B cell (primary cell): ENCODE results near the gene PRKAB1. TPM values are rescaled to one million over a fixed set of nuclear protein-coding genes. Genes with fewer than 3 reads are reported as not detected.
"Not testable (repeated sequence)": the region's sequence is repeated elsewhere in the genome, so short reads cannot be mapped to it uniquely, and the experiment has no call there.

Experiments
- ATAC-seq: fragments of 200-7000 bp; cut with Tn5 transposase; one replicate; pipeline ENCODE4 v1.10.0; 2021; ENCODE audit warnings: low read depth, mild to moderate bottlenecking, moderate number of reproducible peaks, moderate library complexity
- CTCF ChIA-PET: fragments of 350-600 bp; sonication (Branson Sonifier 250); formaldehyde crosslinking; loops from one replicate; lab custom pipeline; 2021; ENCODE audit warnings: antibody characterized with exemption, inconsistent platforms; lab: Charles Lee
- POLR2A ChIA-PET: fragments of 350-600 bp; sonication (Branson Sonifier 250); formaldehyde crosslinking; loops from one replicate; lab custom pipeline; 2021; ENCODE audit warnings: antibody characterized with exemption; lab: Charles Lee
- DNase-seq: peaks from one replicate; pipeline ENCODE4 v3.0.0; 2013
- H2AFZ ChIP-seq: 2 replicates; pipeline ENCODE4 v1.6.1; 2012; ENCODE audit warnings: mild to moderate bottlenecking, low read depth, low read length; ENCODE audit not compliant: insufficient read depth, poor library complexity, severe bottlenecking
- H3K27ac ChIP-seq, 2 donors: 1 replicate in 1 of 2; 2 replicates in 1 of 2; pipeline ENCODE4 v1.5.1; 2012 to 2013; ENCODE audit warnings: low read length in 2 of 2, mild to moderate bottlenecking in 2 of 2, moderate library complexity in 1 of 2
- H3K27me3 ChIP-seq, 4 experiments: fragments of 200-600 bp in 1 of 4; sonication (generic) in 1 of 4; replicated peaks in 1 of 4; 1 replicate in 2 of 4; 2 replicates in 2 of 4; pipeline versions ENCODE4 v1.6.1 to v1.7.0; 2013 to 2016; ENCODE audit warnings: low read length in 3 of 4, mild to moderate bottlenecking in 2 of 4, mixed read lengths in 1 of 4, moderate library complexity in 1 of 4; ENCODE audit not compliant: insufficient read depth in 4 of 4, control insufficient read depth in 3 of 4; ENCODE audit errors: control extremely low read depth in 1 of 4
- H3K36me3 ChIP-seq, 2 experiments: replicated peaks in 1 of 2; 1 replicate in 1 of 2; 2 replicates in 1 of 2; pipeline versions ENCODE4 v1.6.1 to v1.7.1; 2013; ENCODE audit warnings: low read length in 1 of 2; ENCODE audit not compliant: insufficient read depth in 2 of 2, control insufficient read depth in 1 of 2; ENCODE audit errors: control extremely low read depth in 1 of 2, extremely low read depth in 1 of 2
- H3K4me1 ChIP-seq, 2 donors: fragments of 200-600 bp in 1 of 2; sonication (generic) in 1 of 2; 1 replicate in 1 of 2; 2 replicates in 1 of 2; pipeline versions ENCODE4 v1.5.1 to v1.6.1; 2013 to 2017; ENCODE audit warnings: low read length in 2 of 2; ENCODE audit not compliant: control insufficient read depth in 2 of 2, insufficient read depth in 2 of 2
- H3K4me2 ChIP-seq: replicated peaks from 2 replicates; pipeline ENCODE3; 2012; ENCODE audit warnings: mild to moderate bottlenecking, low read depth, low read length; ENCODE audit not compliant: poor library complexity, severe bottlenecking
- H3K4me3 ChIP-seq, 5 experiments: fragments of 200-600 bp in 1 of 5; sonication (generic) in 1 of 5; 1 replicate in 3 of 5; 2 replicates in 2 of 5; pipeline versions ENCODE4 v1.5.1 to v1.7.0; 2011 to 2016; ENCODE audit warnings: low read length in 4 of 5, mild to moderate bottlenecking in 4 of 5, low read depth in 2 of 5, control low read depth in 1 of 5, moderate library complexity in 1 of 5; ENCODE audit not compliant: insufficient read depth in 1 of 5; ENCODE audit errors: control extremely low read depth in 1 of 5, extremely low read depth in 1 of 5
- H3K79me2 ChIP-seq: fragments of 200-600 bp; sonication (generic); one replicate; pipeline ENCODE4 v1.6.0; 2016; ENCODE audit warnings: low read length; ENCODE audit not compliant: control insufficient read depth, insufficient read depth
- H3K9ac ChIP-seq: fragments of 200-600 bp; sonication (generic); 2 replicates; pipeline ENCODE4 v1.6.1; 2017; ENCODE audit warnings: mild to moderate bottlenecking, low read length, moderate library complexity
- H3K9me3 ChIP-seq, 3 donors: one replicate each; pipeline versions ENCODE4 v1.6.1 to v1.7.1; 2013; ENCODE audit warnings: low read length in 2 of 3; ENCODE audit not compliant: control insufficient read depth in 2 of 3, insufficient read depth in 1 of 3; ENCODE audit errors: control extremely low read depth in 1 of 3
- H4K20me1 ChIP-seq: 2 replicates; pipeline ENCODE4 v1.6.0; 2012; ENCODE audit warnings: mild to moderate bottlenecking, low read length; ENCODE audit not compliant: insufficient read depth, control insufficient read depth, poor library complexity, severe bottlenecking
- H3K27ac Mint-ChIP-seq: one replicate; pipeline ENCODE4 v1.8.0; 2021; ENCODE audit warnings: mixed read lengths
- H3K27me3 Mint-ChIP-seq: one replicate; pipeline ENCODE4 v1.8.0; 2021; ENCODE audit warnings: mixed read lengths
- H3K4me1 Mint-ChIP-seq: one replicate; pipeline ENCODE4 v1.8.0; 2021; ENCODE audit warnings: mixed read lengths
- H3K4me3 Mint-ChIP-seq: one replicate; pipeline ENCODE4 v1.8.0; 2021; ENCODE audit warnings: mixed read lengths
- H3K9me3 Mint-ChIP-seq: one replicate; pipeline ENCODE4 v1.8.0; 2022; ENCODE audit warnings: mixed read lengths; ENCODE audit not compliant: insufficient read depth
- CTCF ChIP-seq: fragments of 200-600 bp; IDR thresholded peaks from one replicate; pipeline ENCODE4 v1.8.0; 2022; ENCODE audit warnings: antibody characterized with exemption, mild to moderate bottlenecking
- EZH2 ChIP-seq: IDR thresholded peaks from 2 replicates; pipeline ENCODE4 v1.6.1; 2012; ENCODE audit warnings: borderline replicate concordance, low read depth, mild to moderate bottlenecking, moderate library complexity, low read length; ENCODE audit not compliant: insufficient read depth, poor library complexity, severe bottlenecking
- WGBS: methylation state at CpG from one replicate; pipeline ENCODE4 v1.1.5; 2013; ENCODE audit warnings: missing lambda C conversion rate; ENCODE audit not compliant: insufficient coverage; 5-methylcytosine and 5-hydroxymethylcytosine counted together
- intact Hi-C: fragments of 100-400 bp; cut with micrococcal nuclease; formaldehyde crosslinking; loops from one replicate; pipeline ENCODE4 v1.10.0; 2022
- polyA plus RNA-seq: library from polyadenylated mRNA; depleted of rRNA; stranded (reverse); fragments of >200 nt; gene quantifications from 2 replicates; pipeline ENCODE4 v1.2.3, GENCODE V29; 2012
- total RNA-seq, 2 donors: library from RNA; stranded (reverse); fragments of 120-200 nt in 1 of 2; gene quantifications; 1 replicate in 1 of 2; 2 replicates in 1 of 2; pipeline versions ENCODE4 v1.2.3 to v1.2.4, GENCODE V29; 2013 to 2022

The PRKAB1 gene
- total and polyA plus RNA-seq, 2 donors (not counting 1 experiment from before 2014, with no cell fraction given): 36.4 to 56.4 TPM

DNA sequence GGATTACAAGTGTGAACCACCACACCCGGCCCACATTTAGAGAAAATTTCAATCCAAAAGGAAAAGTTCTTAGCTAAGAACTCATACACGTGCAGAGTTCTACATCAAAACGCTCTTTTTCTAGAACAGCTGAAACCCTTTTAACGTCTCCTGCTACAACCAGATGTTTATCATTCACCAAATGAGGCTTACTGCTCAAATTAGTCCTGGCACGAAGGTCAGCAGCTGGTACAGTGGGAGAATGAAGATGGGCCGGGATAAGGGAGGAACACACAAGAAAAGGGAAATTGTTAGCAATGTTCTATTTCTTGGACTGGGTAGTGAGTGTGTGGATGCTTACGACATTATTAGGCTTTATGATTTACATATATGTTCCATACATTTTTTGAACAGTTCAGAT is 37.2 kb downstream of the PRKAB1 start:
- Histone ChIP-seq H3K79me2 (no peaks in the 10 kb centered on the region), H4K20me1 (no peaks in the 10 kb centered on the region), H3K9me3 (no peaks in the 10 kb centered on the region), H3K4me3 (no peak overlapping the region), H3K36me3 (no peaks in the 10 kb centered on the region), H3K4me2 (no peak overlapping the region), H3K9ac (no peak overlapping the region), H3K27me3 (no peaks in the 10 kb centered on the region), H3K27ac (no peak overlapping the region), H2AFZ (no peak overlapping the region), H3K4me1 (no peaks in the 10 kb centered on the region)
- ChIA-PET CTCF (no interaction called here), POLR2A (no interaction called here)
- H3K4me1 Mint-ChIP-seq: no peaks in the 10 kb centered on the region
- no peaks in the 10 kb centered on the region for H3K9me3 Mint-ChIP-seq
- no peak overlapping the region for H3K27ac Mint-ChIP-seq
- TF ChIP-seq CTCF (no peak), EZH2 (no peak)
- H3K4me3 Mint-ChIP-seq: no peak overlapping the region
- DNase-seq (no peak), ATAC-seq (no peak)
- no peaks in the 10 kb centered on the region for H3K27me3 Mint-ChIP-seq
- intact Hi-C loops: no loop called here
- WGBS: 100% methylated on average over 5 of the region's 7 CpGs

DNA sequence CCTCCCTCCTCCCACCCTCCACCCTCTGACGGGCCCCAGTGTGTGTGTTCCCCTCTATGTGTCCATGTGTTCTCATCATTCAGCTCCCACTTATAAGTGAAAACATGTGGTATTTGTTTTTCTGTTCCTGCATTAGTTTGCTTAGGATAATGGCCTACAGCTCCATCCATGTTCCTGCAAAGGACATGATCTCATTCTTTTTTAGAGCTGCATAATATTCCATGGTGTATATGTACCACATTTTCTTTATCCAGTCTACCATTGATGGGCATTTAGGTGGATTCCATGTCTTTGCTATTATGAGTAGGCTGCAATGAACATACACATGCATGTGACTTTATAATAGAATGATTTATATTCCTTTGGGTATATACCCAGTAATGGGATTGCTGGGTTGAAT is 38.5 kb downstream of the PRKAB1 start:
- H3K4me1 ChIP-seq, H3K9me3 ChIP-seq, DNase-seq, H3K79me2 ChIP-seq, H3K27ac Mint-ChIP-seq, H3K27me3 ChIP-seq, POLR2A ChIA-PET, H3K4me3 Mint-ChIP-seq, H2AFZ ChIP-seq, intact Hi-C loops, H3K4me2 ChIP-seq, H3K27me3 Mint-ChIP-seq, H3K36me3 ChIP-seq, H3K4me3 ChIP-seq, H3K27ac ChIP-seq, H3K9ac ChIP-seq, H3K4me1 Mint-ChIP-seq, CTCF ChIA-PET, H4K20me1 ChIP-seq, ATAC-seq, H3K9me3 Mint-ChIP-seq: not testable (repeated sequence)
- no CpG with 5 or more reads among the region's 1 CpG for WGBS
